ENCODE results near the gene SORL1.
"Not testable (repeated sequence)": the region's sequence is repeated elsewhere in the genome, so short reads cannot be mapped to it uniquely, and the experiment has no call there.

SORL1 gene

GRCh38 chr11:121634889-121635288 lies 182.8 kb downstream of the SORL1 start:
- DNase-seq: no peak

- DNase-seq: no peak
These were observed 184.1 kb downstream of the SORL1 start for GRCh38 chr11:121636081-121636799.

- no peak for DNase-seq
These were observed 184.7 kb downstream of the SORL1 start for GRCh38 chr11:121636800-121637176.

GRCh38 chr11:121637587-121637986 lies 185.5 kb downstream of the SORL1 start:
- DNase-seq: not testable (repeated sequence)

- DNase-seq: no peak
These were observed 191.5 kb downstream of the SORL1 start for GRCh38 chr11:121643479-121644186.

GRCh38 chr11:121644187-121644512 lies 192.0 kb downstream of the SORL1 start:
- no peak for DNase-seq

GRCh38 chr11:121645001-121645400 lies 192.9 kb downstream of the SORL1 start:
- DNase-seq: no peak

- DNase-seq: no peak
These were observed 193.5 kb downstream of the SORL1 start for GRCh38 chr11:121645596-121645995.

- DNase-seq: no peak
These were observed 196.2 kb downstream of the SORL1 start for GRCh38 chr11:121648306-121648705.

- peak; percentile 33 for DNase-seq
These were observed 197.7 kb downstream of the SORL1 start for GRCh38 chr11:121649798-121650197.

GRCh38 chr11:121650351-121651256 lies 198.5 kb downstream of the SORL1 start:
- DNase-seq: no peak

GRCh38 chr11:121651257-121651605 lies 199.1 kb downstream of the SORL1 start:
- DNase-seq: no peak

- DNase-seq: no peak
These were observed 200.9 kb downstream of the SORL1 start for GRCh38 chr11:121652971-121653370.

GRCh38 chr11:121654259-121654842 lies 202.2 kb downstream of the SORL1 start:
- no peak for DNase-seq

- no peak for DNase-seq
These were observed 202.9 kb downstream of the SORL1 start for GRCh38 chr11:121654843-121655536.

GRCh38 chr11:121655537-121656327 lies 203.6 kb downstream of the SORL1 start:
- DNase-seq: peak; percentile 51

- DNase-seq: no peak
These were observed 204.4 kb downstream of the SORL1 start for GRCh38 chr11:121656328-121657090.

GRCh38 chr11:121657146-121657545 lies 205.0 kb downstream of the SORL1 start:
- DNase-seq: no peak

- no peak for DNase-seq
These were observed 207.7 kb downstream of the SORL1 start for GRCh38 chr11:121659811-121660210.

GRCh38 chr11:121661880-121662486 lies 209.9 kb downstream of the SORL1 start:
- no peak for DNase-seq

GRCh38 chr11:121664144-121664543 lies 212.0 kb downstream of the SORL1 start:
- no peak for DNase-seq

All from DMS153 (cell line).